Activated CD4-positive, alpha-beta T cell treated with anti-CD3 and anti-CD28 coated beads, Interleukin-2, Interleukin-6, amounts not matched to agents 100 ng/mL and 50 ng/mL, durations not matched to agents 16 hours and 8 hours (primary cell): Measurements from ENCODE around the gene CACNA2D3.

Experiments
- DNase-seq: peaks from one replicate; pipeline ENCODE4 v3.0.0-alpha.2; 2020

The CACNA2D3 gene

GRCh38 chr3:54547051-54547450 is 424.7 kb downstream of the CACNA2D3 start:
- DNase-seq, result no peak

GRCh38 chr3:54547846-54548245 is 425.5 kb downstream of the CACNA2D3 start:
- DNase-seq, result no peak

GRCh38 chr3:54549607-54550220 is 427.4 kb downstream of the CACNA2D3 start:
- DNase-seq, result no peak

- no peak for DNase-seq
Observed at GRCh38 chr3:54550221-54550977, 428.0 kb downstream of the CACNA2D3 start.

- no peak for DNase-seq
Observed at GRCh38 chr3:54556630-54557029, 434.3 kb downstream of the CACNA2D3 start.

- no peak for DNase-seq
Observed at GRCh38 chr3:54557538-54558428, 435.4 kb downstream of the CACNA2D3 start.

- DNase-seq, result no peak
Observed at GRCh38 chr3:54563501-54564200, 441.3 kb downstream of the CACNA2D3 start.

- no peak for DNase-seq
Observed at GRCh38 chr3:54564374-54564925, 442.1 kb downstream of the CACNA2D3 start.

GRCh38 chr3:54565956-54566355 is 443.6 kb downstream of the CACNA2D3 start:
- DNase-seq, result no peak

GRCh38 chr3:54567949-54568348 is 445.6 kb downstream of the CACNA2D3 start:
- no peak for DNase-seq

- no peak for DNase-seq
Observed at GRCh38 chr3:54570008-54570407, 447.7 kb downstream of the CACNA2D3 start.

- no peak for DNase-seq
Observed at GRCh38 chr3:54572197-54572895, 450.0 kb downstream of the CACNA2D3 start.

- DNase-seq, result no peak
Observed at GRCh38 chr3:54573858-54574257, 451.5 kb downstream of the CACNA2D3 start.

- DNase-seq, result no peak
Observed at GRCh38 chr3:54574906-54575617, 452.7 kb downstream of the CACNA2D3 start.

- DNase-seq, result no peak
Observed at GRCh38 chr3:54575618-54575960, 453.2 kb downstream of the CACNA2D3 start.

GRCh38 chr3:54577313-54577712 is 455.0 kb downstream of the CACNA2D3 start:
- DNase-seq, result no peak

- DNase-seq, result no peak
Observed at GRCh38 chr3:54578417-54578816, 456.1 kb downstream of the CACNA2D3 start.

- no peak for DNase-seq
Observed at GRCh38 chr3:54580453-54580852, 458.1 kb downstream of the CACNA2D3 start.

GRCh38 chr3:54582424-54582823 is 460.1 kb downstream of the CACNA2D3 start:
- no peak for DNase-seq

GRCh38 chr3:54591157-54591556 is 468.8 kb downstream of the CACNA2D3 start:
- no peak for DNase-seq

- no peak for DNase-seq
Observed at GRCh38 chr3:54593653-54594052, 471.3 kb downstream of the CACNA2D3 start.
